Smooth muscle cell of trachea (primary cell): Measurements from ENCODE around the gene CCDC127. TPM values are rescaled to one million over a fixed set of nuclear protein-coding genes. Genes with fewer than 3 reads are reported as not detected.

Experiments
- total RNA-seq: library from RNA; depleted of rRNA; stranded (reverse); fragments of >200 nt; gene quantifications from 2 replicates; pipeline ENCODE4 v1.2.1, GENCODE V29; 2014

The CCDC127 gene
- 7.1 and 7.8 TPM in 2 replicates for total RNA-seq

GRCh38 chr5:217494-218456, at the start of gene CCDC127, which contains the start of gene SDHA:
TSS of gene CCDC127 (minus strand) at chr5:218153. CDS start at chr5:216849, 1,304 bp downstream.
TSS of gene SDHA (plus strand) at chr5:218320. CDS start at chr5:218356, 36 bp downstream.

GRCh38 chr5:191036-191948, 26.7 kb downstream of the CCDC127 start, which contains the start of gene LRRC14B:
TSS of gene LRRC14B (plus strand) at chr5:191495. CDS start at chr5:191539, 44 bp downstream.

Other genes with a start within 250 kb of the CCDC127 start
- under 0.01 TPM in 2 replicates for gene PLEKHG4B, start 126.0 kb downstream of the CCDC127 start, total RNA-seq
- gene LRRC14B, start 26.7 kb downstream of the CCDC127 start, total RNA-seq = not detected in 2 replicates
- 145 and 185 TPM in 2 replicates for gene SDHA, start 167 bp upstream of the CCDC127 start, total RNA-seq
- 105 and 122 TPM in 2 replicates for gene PDCD6, start 53.5 kb upstream of the CCDC127 start, total RNA-seq
- 55.7 and 86.8 TPM in 2 replicates for gene AHRR, start 103.6 kb upstream of the CCDC127 start, total RNA-seq
- 52.5 and 64.5 TPM in 2 replicates for gene EXOC3, start 225.0 kb upstream of the CCDC127 start, total RNA-seq